NCI-H69 (cell line): ENCODE measurements around the gene LACTBL1.
A peak's percentile ranks its signal among the peaks of the same experiment; 100 is the strongest.
"Not testable (repeated sequence)": the region's sequence is repeated elsewhere in the genome, so short reads cannot be mapped to it uniquely, and the experiment has no call there.

ENCODE experiments used
- DNase-seq: peaks from one replicate; lab custom pipeline; 2025; lab: John Stamatoyannopoulos, UW

Gene LACTBL1, protein sequence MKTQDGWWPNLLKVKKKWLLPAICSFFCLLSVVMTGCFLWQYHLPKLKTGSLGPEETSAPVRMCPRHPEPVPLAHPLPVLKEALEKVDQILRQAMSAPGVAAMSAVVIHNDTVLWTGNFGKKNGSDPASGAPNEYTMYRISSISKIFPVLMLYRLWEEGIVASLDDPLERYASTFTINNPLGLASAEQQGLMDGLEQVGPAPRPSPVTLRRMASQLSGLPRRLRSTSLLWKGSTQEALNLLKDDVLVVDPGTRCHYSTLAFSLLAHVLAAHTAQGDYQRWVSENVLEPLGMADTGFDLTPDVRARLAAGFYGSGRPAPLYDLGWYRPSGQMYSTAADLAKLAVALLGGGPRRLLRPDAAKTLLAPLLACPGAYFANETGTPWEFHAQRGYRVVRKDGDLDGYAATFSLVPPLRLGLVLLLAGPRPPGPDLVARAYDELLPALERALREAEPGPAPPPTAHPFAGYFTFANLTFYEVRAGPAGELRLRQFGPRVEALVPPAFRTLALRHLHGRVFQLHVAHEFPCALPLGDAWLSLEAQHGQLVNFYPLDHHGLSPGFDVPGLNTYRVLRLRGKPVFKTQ

GRCh38 chr1:22972760-22973159 is at the start of gene LACTBL1:
TSS of gene LACTBL1 (minus strand) at chr1:22972866. CDS start at chr1:22972316, 550 bp downstream.
- no peak for DNase-seq

DNA sequence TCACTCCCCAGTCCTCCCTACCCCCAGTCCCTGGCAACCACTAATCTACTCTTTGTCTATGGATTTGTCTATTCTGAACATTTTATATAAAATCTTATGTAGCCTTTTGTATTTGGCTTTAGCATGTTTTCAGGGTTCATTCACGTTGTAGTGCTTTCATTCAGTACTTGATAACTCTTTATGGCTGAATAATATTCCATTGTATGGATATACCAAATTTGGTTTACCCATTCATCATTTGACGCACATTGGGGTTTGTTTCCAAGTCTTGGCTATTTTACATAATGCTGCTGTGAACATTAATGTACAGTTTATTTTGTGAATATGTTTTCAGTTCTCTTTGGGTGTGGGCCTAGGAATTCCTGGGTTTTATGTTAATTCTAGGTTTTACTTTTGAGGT is 49.2 kb upstream of the LACTBL1 start:
- DNase-seq: no peak

- DNase-seq: peak; percentile 4
Measured at GRCh38 chr1:23020706-23021405, 48.2 kb upstream of the LACTBL1 start.

DNA sequence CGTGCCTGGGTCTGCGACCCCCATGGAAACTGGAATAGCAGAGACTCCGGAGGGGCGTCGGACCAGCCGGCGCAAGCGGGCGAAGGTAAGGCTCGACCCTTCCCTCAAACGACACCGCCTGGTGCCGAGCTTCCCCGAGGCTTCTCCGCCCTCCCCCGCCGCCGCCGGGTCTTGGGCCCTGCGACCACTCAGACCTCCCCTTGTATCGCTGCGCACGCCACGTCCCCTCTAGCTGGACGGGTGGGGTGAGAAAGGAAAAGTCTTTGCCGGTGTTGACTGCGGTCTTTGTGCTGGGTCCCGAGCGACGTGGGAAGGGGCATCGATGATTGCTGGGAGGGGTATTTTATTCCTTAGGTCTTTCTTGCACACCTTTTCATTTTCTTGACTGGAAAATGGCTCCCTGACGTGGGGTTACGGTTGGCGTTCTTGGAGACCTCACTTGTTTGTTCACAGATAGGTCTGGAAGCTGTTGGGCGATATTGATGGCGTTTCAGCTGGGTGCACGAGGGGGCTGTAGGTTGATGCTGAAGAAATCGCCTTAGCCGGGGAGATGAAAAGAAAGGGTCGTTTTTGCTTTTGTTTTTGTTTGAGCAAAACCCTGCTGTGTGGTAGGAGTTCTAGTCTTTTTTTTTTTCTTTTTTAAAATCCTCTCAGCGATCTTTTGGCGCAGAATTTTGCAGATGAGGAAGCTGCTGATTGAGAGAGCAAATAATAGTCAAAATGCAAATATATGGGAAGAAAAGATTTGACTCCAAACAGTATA is 47.4 kb upstream of the LACTBL1 start:
- DNase-seq: peak; percentile 70

DNA sequence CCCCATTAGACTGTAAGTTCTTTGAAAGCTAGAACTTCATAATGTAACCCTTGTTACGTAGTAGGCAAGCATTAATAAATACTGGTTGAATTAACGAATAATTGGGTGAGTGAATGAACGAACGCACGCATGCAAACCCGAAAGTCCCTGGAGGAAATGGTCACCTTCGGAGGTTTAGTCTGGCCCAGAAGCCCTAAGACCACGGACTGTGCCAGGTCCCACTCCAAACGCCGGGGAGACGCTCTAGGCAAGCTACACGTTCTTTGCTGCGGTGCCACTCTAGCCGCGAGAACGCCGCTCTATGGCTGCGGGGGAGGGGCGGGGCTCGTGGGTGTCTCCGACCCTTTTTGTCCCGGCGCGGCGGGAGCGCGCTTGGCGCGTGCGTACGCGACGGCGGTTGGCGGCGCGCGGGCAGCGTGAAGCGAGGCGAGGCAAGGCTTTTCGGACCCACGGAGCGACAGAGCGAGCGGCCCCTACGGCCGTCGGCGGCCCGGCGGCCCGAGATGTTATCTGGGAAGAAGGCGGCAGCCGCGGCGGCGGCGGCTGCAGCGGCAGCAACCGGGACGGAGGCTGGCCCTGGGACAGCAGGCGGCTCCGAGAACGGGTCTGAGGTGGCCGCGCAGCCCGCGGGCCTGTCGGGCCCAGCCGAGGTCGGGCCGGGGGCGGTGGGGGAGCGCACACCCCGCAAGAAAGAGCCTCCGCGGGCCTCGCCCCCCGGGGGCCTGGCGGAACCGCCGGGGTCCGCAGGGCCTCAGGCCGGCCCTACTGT is 46.6 kb upstream of the LACTBL1 start, which contains the start of gene KDM1A:
TSS of gene KDM1A (plus strand) at position 375 of the 769 bp plus-strand sequence. CDS start at position 504, 129 bp downstream.
- peak; percentile 98 for DNase-seq

DNA sequence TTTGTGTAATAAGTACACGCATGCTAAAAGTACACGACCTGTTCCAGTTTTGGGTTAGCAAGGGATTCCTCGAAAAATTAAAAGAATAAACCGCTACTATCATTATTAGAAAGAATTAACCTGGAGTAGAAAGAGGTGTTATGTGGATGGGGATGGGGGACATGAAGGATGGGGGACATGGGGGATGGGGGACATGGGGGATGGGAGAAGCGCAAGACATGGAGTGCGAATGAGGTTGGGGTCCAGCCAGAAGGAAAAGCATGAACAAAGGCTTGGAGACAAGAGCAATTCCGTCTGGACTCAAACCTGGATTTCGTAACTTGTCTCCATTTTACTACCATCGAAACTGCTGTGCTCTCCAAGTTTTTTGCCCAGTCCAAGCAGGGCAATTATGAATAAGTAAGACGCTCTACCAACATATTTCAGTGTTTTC is 46.0 kb upstream of the LACTBL1 start:
- peak; percentile 39 for DNase-seq

DNA sequence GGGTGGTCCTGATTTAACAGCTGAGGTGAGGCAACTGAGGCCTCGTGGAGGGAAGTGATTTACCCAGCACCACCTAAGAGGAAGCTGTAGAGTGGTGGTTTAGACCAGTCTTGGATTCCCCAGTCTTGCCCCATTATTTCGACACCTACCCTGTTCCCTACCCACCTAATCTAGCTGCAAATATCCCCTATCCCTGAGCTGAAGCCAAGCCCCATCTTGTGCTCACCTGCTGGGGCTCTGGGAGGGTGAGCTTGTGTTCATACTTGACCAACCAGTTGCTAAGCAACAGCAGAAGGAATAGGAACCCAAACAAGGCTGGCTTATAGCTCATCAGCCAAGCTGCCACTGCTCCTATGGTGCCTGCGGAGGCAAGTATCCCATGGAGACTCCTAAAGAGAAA is 41.0 kb upstream of the LACTBL1 start:
- DNase-seq: peak; percentile 89

DNA sequence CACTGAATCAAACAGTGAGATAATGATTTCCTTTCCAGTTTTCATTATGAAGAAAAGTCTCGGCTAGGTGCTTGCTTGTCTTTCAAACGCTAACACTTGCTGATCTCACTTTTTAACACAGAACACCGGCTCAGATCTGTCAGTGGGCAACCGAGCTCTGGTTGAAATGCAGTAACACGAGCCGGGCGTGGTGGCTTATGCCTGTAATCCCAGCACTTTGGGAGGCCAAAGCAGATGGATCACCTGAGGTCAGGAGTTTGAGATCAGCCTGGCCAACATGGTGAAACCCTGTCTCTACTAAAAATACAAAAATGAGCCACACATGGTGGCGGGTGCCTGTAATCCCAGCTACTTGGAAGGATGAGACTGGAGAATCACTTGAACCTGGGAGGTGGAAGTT is 37.4 kb upstream of the LACTBL1 start:
- not testable (repeated sequence) for DNase-seq

- no peak for DNase-seq
Measured at GRCh38 chr1:23008901-23009300, 36.2 kb upstream of the LACTBL1 start.

DNA sequence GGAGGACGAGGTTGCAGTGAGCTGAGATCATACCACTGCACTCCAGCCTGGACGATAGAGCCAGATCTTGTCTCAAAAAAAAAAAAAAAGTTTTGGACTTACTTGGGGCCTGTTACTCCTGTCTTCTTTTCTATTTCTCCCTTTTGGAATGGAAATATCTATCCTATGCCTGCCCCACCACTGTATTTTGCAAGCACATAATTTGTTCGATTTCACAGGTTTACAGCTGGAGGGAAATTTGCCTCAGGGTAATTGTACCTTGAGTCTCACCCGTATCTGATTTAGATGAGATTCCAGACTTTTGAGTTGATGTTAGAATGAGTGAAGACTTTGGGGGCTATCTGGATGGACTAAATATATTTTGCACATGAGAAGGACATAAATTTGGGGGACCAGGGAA is 34.4 kb upstream of the LACTBL1 start:
- DNase-seq: no peak

DNA sequence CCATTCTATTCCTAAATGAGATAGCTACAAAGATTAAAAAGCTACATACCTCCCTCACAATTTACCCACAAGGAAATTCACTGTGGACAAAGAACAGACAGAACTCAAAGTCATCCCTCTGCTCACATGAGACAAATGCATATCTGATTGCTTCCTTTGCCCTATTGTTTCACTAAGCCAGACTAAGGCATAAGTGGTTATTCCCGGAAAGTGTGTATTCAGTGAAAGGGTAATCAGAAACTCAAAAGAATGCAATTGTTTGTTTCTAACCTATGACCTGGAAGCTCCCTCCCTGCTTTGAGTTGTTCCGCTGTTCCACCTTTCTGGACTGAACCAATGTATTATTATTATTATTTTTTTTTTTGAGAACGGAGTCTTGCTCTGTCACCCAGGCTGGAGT is 32.1 kb upstream of the LACTBL1 start:
- DNase-seq: not testable (repeated sequence)

DNA sequence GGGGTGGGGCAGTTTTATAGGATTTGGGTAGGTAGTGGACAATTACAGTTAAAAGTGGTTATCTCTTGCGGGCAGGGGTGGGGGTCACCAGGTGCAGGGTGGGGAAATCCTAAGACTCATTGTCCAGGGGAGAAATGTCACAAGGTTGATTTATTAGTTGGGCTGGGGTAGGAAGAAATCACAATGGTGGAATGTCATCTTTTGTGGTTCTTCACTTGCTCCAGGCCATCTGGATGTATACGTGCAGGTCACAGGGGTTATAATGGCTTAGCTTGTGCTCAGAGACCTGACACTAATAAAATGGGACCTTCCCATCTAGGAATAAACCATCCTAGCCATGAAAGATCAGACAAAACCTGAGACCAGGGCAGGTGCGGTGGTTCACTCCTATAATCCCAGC is 31.4 kb upstream of the LACTBL1 start:
- no peak for DNase-seq

DNA sequence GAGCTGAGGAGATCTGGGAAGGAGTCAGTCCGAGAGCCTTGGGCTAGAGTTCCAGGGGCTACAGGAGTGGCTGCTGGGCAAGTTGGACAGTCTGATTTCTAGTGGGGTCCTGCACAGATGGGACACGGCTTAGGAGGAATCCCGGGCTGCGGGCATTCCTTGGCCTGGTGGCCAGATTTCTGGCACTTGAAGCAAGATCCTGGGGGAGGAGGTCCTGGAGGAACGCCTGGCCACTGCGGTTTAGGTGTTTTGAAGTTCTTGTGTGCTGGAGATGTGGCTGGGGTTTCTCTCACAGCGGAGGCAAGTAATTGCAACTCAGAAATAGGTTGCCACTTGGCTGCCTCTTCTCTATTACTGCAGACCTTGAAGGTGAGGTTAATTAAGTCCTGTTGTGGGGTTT is 29.6 kb upstream of the LACTBL1 start:
- DNase-seq: not testable (repeated sequence)

- DNase-seq: not testable (repeated sequence)
Measured at GRCh38 chr1:23000133-23000532, 27.5 kb upstream of the LACTBL1 start.

DNA sequence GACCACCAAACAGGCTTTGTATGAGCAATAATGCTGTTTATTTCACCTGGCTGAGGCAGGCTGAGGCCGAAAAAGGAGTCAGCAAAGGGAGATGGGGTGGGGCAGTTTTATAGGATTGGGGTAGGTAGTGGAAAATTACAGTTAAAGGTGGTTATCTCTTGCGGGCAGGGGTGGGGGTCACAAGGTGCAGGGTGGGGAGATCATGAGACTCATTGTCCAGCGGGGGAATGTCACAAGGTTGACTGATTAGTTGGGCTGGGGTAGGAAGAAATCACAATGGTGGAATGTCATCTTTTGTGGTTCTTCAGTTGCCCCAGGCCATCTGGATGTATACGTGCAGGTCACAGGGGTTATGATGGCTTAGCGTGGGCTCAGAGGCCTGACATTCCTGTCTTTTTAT is 24.9 kb upstream of the LACTBL1 start:
- DNase-seq: not testable (repeated sequence)

DNA sequence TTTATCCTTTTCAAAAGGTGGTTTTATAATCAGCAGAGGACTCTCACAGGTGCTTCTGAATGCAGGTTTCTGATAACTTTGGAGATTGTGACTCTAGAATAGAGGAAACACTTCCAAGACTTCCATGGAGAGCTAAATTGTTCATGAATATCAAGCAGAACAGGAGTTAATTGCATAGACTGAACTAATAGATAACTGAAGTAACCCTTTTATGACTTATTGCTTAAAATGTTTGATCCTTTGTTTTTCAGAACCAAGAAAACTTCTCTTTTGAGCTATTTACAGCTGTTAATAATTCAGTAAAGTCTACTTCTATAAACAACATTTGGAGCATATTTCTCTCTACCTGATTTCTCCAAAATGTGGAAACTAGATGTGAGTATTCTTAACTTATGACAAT is 23.1 kb upstream of the LACTBL1 start:
- DNase-seq: no peak

- not testable (repeated sequence) for DNase-seq
Measured at GRCh38 chr1:22993220-22993795, 20.6 kb upstream of the LACTBL1 start.

DNA sequence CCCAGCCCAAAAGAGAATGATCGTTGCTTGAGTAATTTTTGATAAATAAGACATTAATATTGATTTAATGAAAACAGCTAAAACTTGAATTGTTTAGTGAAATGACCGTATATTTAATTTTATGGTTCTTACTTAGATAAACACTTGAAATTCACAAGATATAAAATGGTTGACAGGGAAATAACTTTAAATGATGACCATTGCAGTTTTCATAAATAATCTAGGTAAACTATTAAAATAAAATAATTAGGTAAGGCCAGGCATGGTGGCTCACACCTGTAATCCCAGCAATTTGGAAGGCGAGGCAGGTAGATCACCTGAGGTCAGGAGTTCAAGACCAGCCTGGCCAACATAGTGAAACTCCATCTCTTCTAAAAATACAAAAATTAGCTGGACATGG is 19.7 kb upstream of the LACTBL1 start:
- DNase-seq: not testable (repeated sequence)

DNA sequence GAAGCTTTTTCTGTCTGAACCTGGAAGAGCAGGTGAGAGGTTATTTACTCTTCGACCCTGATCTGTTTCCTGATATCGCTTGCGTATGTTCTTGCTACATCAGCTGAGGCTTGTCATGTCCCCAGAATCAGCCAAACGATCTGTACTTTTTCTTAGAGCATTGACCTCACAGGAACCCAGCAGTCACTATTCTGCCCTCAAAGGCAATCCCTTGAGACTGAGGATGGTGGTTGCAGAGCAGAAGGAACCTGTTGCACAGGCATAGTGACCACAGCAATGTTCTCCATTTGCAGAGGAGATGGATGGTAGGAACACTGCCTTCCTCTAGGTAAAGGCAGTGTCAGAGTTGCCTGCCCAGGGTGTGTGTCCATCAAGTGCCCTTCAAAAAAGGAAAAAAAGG is 11.3 kb upstream of the LACTBL1 start:
- no peak for DNase-seq

DNA sequence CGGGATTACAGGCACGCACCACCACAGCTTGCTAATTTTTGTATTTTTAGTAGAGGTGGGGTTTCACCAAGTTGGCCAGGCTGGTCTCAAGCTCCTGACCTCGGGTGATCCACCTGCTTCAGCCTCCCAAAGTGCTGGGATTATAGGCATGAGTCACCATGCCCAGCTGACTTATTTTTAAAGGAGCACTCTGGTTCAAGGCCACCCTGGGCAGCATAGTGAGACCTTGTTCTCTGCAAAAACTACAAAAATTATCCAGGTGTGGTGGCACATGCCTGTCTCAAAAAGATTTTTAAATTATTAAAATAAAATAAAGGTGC is 7.8 kb upstream of the LACTBL1 start:
- not testable (repeated sequence) for DNase-seq

GRCh38 chr1:22978299-22978698 is 5.6 kb upstream of the LACTBL1 start:
- DNase-seq: no peak
